Sigmoid colon (tissue), 7 donors: Measurements from ENCODE around the gene KCTD20. TPM values are rescaled to one million over a fixed set of nuclear protein-coding genes. Genes with fewer than 3 reads are reported as not detected.

Experiments used
- DNase-seq: peaks from one replicate; pipeline ENCODE4 v3.0.0-alpha.2; 2019
- H3K27ac ChIP-seq, 4 donors: fragments of 200-600 bp; sonication (generic); one replicate each; pipeline ENCODE4 v1.5.1; 2016 to 2019; ENCODE audit warnings: mild to moderate bottlenecking in 1 of 4
- H3K27me3 ChIP-seq, 3 donors: fragments of 200-600 bp; sonication (generic); one replicate each; pipeline ENCODE4 v1.5.1; 2019; ENCODE audit warnings: mild to moderate bottlenecking in 1 of 3
- H3K36me3 ChIP-seq, 4 donors: fragments of 200-600 bp; sonication (generic); one replicate each; pipeline ENCODE4 v1.5.1; 2016 to 2019
- H3K4me1 ChIP-seq, 4 donors: fragments of 200-600 bp; sonication (generic); one replicate each; pipeline ENCODE4 v1.5.1; 2017 to 2019
- H3K4me3 ChIP-seq, 4 donors: fragments of 200-600 bp; sonication (generic); one replicate each; pipeline ENCODE4 v1.5.1; 2017 to 2019; ENCODE audit warnings: mild to moderate bottlenecking in 2 of 4, moderate library complexity in 1 of 4
- H3K9me3 ChIP-seq, 4 donors: fragments of 200-600 bp in 3 of 4; sonication (generic) in 3 of 4; one replicate each; pipeline versions ENCODE4 v1.5.1 to v1.6.1; 2013 to 2019
- CTCF ChIP-seq, 4 experiments: fragments of 450-650 bp in 3 of 4; fragments of 200-600 bp in 1 of 4; IDR thresholded peaks; one replicate each; pipeline ENCODE4 v1.5.1; 2016 to 2019; ENCODE audit warnings: antibody characterized with exemption in 4 of 4, mild to moderate bottlenecking in 3 of 4, moderate library complexity in 2 of 4
- EP300 ChIP-seq, 4 donors: sonication (generic); formaldehyde crosslinking; IDR thresholded peaks; one replicate each; pipeline ENCODE4 v1.6.1; 2017; ENCODE audit warnings: antibody characterized with exemption in 4 of 4
- POLR2A ChIP-seq, 2 donors: fragments of 450-650 bp; IDR thresholded peaks; one replicate each; pipeline ENCODE4 v1.6.1; 2016; ENCODE audit warnings: antibody characterized with exemption in 2 of 2, mild to moderate bottlenecking in 2 of 2, moderate library complexity in 2 of 2
- POLR2AphosphoS5 ChIP-seq, 4 donors: sonication (generic); formaldehyde crosslinking; IDR thresholded peaks; one replicate each; pipeline ENCODE4 v1.6.1; 2017; ENCODE audit warnings: antibody characterized with exemption in 4 of 4
- WGBS, 2 donors: extraction: QIAGEN DNeasy Blood & Tissue Kit; methylation state at CpG; one replicate each; pipeline ENCODE4 v1.1.7; 2013; 5-methylcytosine and 5-hydroxymethylcytosine counted together
- intact Hi-C: fragments of 100-400 bp; cut with DNase I; formaldehyde crosslinking; loops from one replicate; pipeline ENCODE4 v1.15.1; 2023
- polyA plus RNA-seq, 3 donors: library from polyadenylated mRNA; stranded (reverse); fragments of 200-250 nt; gene quantifications; one replicate each; pipeline ENCODE4 v1.2.3, GENCODE V29; 2013
- total RNA-seq, 4 donors: library from RNA; depleted of rRNA; stranded (reverse); fragments of >200 nt; gene quantifications; one replicate each; pipeline ENCODE4 v1.1.0, GENCODE V29; 2016
- donor health status: healthy with polysubstance abuse.
- donor health status: Bipolar disorder and iron deficiency.
- donor health status: healthy.

The KCTD20 gene
- total and polyA plus RNA-seq, 7 donors, result 12.0 to 71.3 (median 48.5) TPM

GRCh38 chr6:36514554-36515456 lies 72.0 kb downstream of the KCTD20 start:
- intact Hi-C loops, result no loop called here
- peaks cover 0 to 93% (median 22%) of the 10 kb centered on the region in 4 donors for H3K36me3 ChIP-seq
- 23 to 73% methylated on average over 8 of the region's 8 CpGs for WGBS, 2 donors
- no peaks in the 10 kb centered on the region for H3K27me3 ChIP-seq
- no peak overlapping the region for H3K4me3 ChIP-seq
- H3K4me1 ChIP-seq, result no peaks in the 10 kb centered on the region
- DNase-seq, result no peak
- no peaks in the 10 kb centered on the region for H3K9me3 ChIP-seq
- H3K27ac ChIP-seq, result no peak overlapping the region
- TF ChIP-seq POLR2AphosphoS5 (IDR thresholded peaks at IDR 0.05) (no peak), EP300 (IDR thresholded peaks at IDR 0.05) (no peak), CTCF (IDR thresholded peaks at IDR 0.05) (no peak), POLR2A (IDR thresholded peaks at IDR 0.05) (no peak)

GRCh38 chr6:36515844-36516243 lies 73.0 kb downstream of the KCTD20 start:
- Histone ChIP-seq H3K4me3 (no peak overlapping the region), H3K27me3 (no peaks in the 10 kb centered on the region), H3K36me3 (peaks cover 0 to 93% (median 23%) of the 10 kb centered on the region in 4 donors), H3K27ac (no peak overlapping the region), H3K9me3 (no peaks in the 10 kb centered on the region), H3K4me1 (no peaks in the 10 kb centered on the region)
- intact Hi-C loops, result no loop called here
- no peak for DNase-seq
- 34 to 69% methylated on average over 3 of the region's 3 CpGs for WGBS, 2 donors
- TF ChIP-seq EP300 (IDR thresholded peaks at IDR 0.05), result no peak
- TF ChIP-seq CTCF (IDR thresholded peaks at IDR 0.05), result no peak
- no peak for TF ChIP-seq POLR2AphosphoS5 (IDR thresholded peaks at IDR 0.05)
- TF ChIP-seq POLR2A (IDR thresholded peaks at IDR 0.05), result no peak

GRCh38 chr6:36516559-36516958 lies 73.8 kb downstream of the KCTD20 start:
- intact Hi-C loops, result no loop called here
- Histone ChIP-seq H3K36me3 (peaks cover 0 to 93% (median 22%) of the 10 kb centered on the region in 4 donors), H3K9me3 (no peaks in the 10 kb centered on the region)

GRCh38 chr6:36516988-36517387 lies 74.2 kb downstream of the KCTD20 start:
- H3K4me3 ChIP-seq, result no peak overlapping the region
- TF ChIP-seq EP300 (IDR thresholded peaks at IDR 0.05), result no peak
- TF ChIP-seq CTCF (IDR thresholded peaks at IDR 0.05), result no peak
- TF ChIP-seq POLR2AphosphoS5 (IDR thresholded peaks at IDR 0.05), result no peak
- TF ChIP-seq POLR2A (IDR thresholded peaks at IDR 0.05), result no peak
- no peak for DNase-seq
- intact Hi-C loops, result no loop called here
- H3K4me1 ChIP-seq, result no peaks in the 10 kb centered on the region
- H3K27me3 ChIP-seq, result no peaks in the 10 kb centered on the region
- H3K36me3 ChIP-seq, result peaks cover 0 to 93% (median 23%) of the 10 kb centered on the region in 4 donors
- no peaks in the 10 kb centered on the region for H3K9me3 ChIP-seq
- no peak overlapping the region for H3K27ac ChIP-seq

More at GRCh38 chr6:36516559-36516958, 73.8 kb downstream of the KCTD20 start:
- H3K4me3 ChIP-seq, result no peak overlapping the region
- WGBS, 2 donors, result 57 to 85% methylated on average over 4 of the region's 4 CpGs
- TF ChIP-seq EP300 (IDR thresholded peaks at IDR 0.05), result no peak
- TF ChIP-seq POLR2A (IDR thresholded peaks at IDR 0.05), result no peak
- no peak for TF ChIP-seq POLR2AphosphoS5 (IDR thresholded peaks at IDR 0.05)
- TF ChIP-seq CTCF (IDR thresholded peaks at IDR 0.05), result no peak
- H3K4me1 ChIP-seq, result no peaks in the 10 kb centered on the region
- DNase-seq, result no peak
- H3K27me3 ChIP-seq, result no peaks in the 10 kb centered on the region
- H3K27ac ChIP-seq, result no peak overlapping the region
